Subcutaneous abdominal adipose tissue (tissue), 5 donors: ENCODE measurements around the gene UACA.
"Not testable (repeated sequence)": the region's sequence is repeated elsewhere in the genome, so short reads cannot be mapped to it uniquely, and the experiment has no call there.

Source experiments
- H3K27ac ChIP-seq: one replicate; pipeline ENCODE4 v1.7.0; 2013; ENCODE audit warnings: low read depth, mild to moderate bottlenecking, inconsistent platforms, low read length, moderate library complexity
- H3K27me3 ChIP-seq, 5 donors: one replicate each; pipeline ENCODE4 v1.7.0; 2013; ENCODE audit warnings: low read length in 5 of 5, inconsistent platforms in 1 of 5; ENCODE audit not compliant: control insufficient read depth in 5 of 5, insufficient read depth in 4 of 5
- H3K36me3 ChIP-seq, 5 donors: one replicate each; pipeline ENCODE4 v1.7.0; 2013; ENCODE audit warnings: low read length in 5 of 5; ENCODE audit not compliant: control insufficient read depth in 5 of 5, insufficient read depth in 5 of 5
- H3K4me1 ChIP-seq, 5 donors: one replicate each; pipeline ENCODE4 v1.7.0; 2013; ENCODE audit warnings: low read length in 5 of 5, mild to moderate bottlenecking in 3 of 5, moderate library complexity in 1 of 5; ENCODE audit not compliant: control insufficient read depth in 5 of 5, insufficient read depth in 5 of 5
- H3K4me3 ChIP-seq, 5 donors: one replicate each; pipeline ENCODE4 v1.7.0; 2013; ENCODE audit warnings: low read length in 5 of 5, low read depth in 1 of 5
- H3K9ac ChIP-seq, 5 donors: one replicate each; pipeline ENCODE4 v1.7.0; 2013; ENCODE audit warnings: low read length in 5 of 5, mild to moderate bottlenecking in 4 of 5, moderate library complexity in 3 of 5
- H3K9me3 ChIP-seq, 5 donors: one replicate each; pipeline ENCODE4 v1.7.0; 2013; ENCODE audit warnings: low read length in 5 of 5; ENCODE audit not compliant: control insufficient read depth in 5 of 5
- donor health status: healthy.
- donor health status: healthy.
- donor health status: healthy.
- donor health status: healthy.
- donor health status: healthy.

Gene UACA

GRCh38 chr15:70617076-70617910, 146.1 kb downstream of the UACA start:
- H3K36me3 ChIP-seq = no peaks in the 10 kb centered on the region
- peaks cover 0 to 3% (median 0%) of the 10 kb centered on the region in 5 donors for H3K9me3 ChIP-seq
- H3K27ac ChIP-seq = no peak overlapping the region
- H3K4me1 ChIP-seq = no peaks in the 10 kb centered on the region
- no peak overlapping the region for H3K4me3 ChIP-seq
- peaks cover 0 to 2% (median 0%) of the 10 kb centered on the region in 5 donors for H3K27me3 ChIP-seq
- no peak overlapping the region for H3K9ac ChIP-seq

- not testable (repeated sequence) for H3K27ac ChIP-seq, H3K4me1 ChIP-seq, H3K9me3 ChIP-seq, H3K36me3 ChIP-seq, H3K4me3 ChIP-seq, H3K27me3 ChIP-seq, H3K9ac ChIP-seq
Measured at GRCh38 chr15:70616311-70616756, 147.0 kb downstream of the UACA start.

GRCh38 chr15:70615435-70616310, 147.7 kb downstream of the UACA start:
- no peaks in the 10 kb centered on the region for H3K4me1 ChIP-seq
- H3K36me3 ChIP-seq = no peaks in the 10 kb centered on the region
- no peak overlapping the region for H3K9ac ChIP-seq
- H3K4me3 ChIP-seq = no peak overlapping the region
- peaks cover 0 to 2% (median 0%) of the 10 kb centered on the region in 5 donors for H3K27me3 ChIP-seq
- no peaks in the 10 kb centered on the region for H3K9me3 ChIP-seq
- no peak overlapping the region for H3K27ac ChIP-seq

- Histone ChIP-seq H3K9me3 (no peaks in the 10 kb centered on the region), H3K9ac (no peak overlapping the region), H3K4me3 (no peak overlapping the region), H3K27me3 (peaks cover 0 to 2% (median 0%) of the 10 kb centered on the region in 5 donors), H3K27ac (no peak overlapping the region), H3K4me1 (no peaks in the 10 kb centered on the region), H3K36me3 (no peaks in the 10 kb centered on the region)
Measured at GRCh38 chr15:70614221-70614620, 149.1 kb downstream of the UACA start.

GRCh38 chr15:70613271-70613670, 150.1 kb downstream of the UACA start:
- Histone ChIP-seq H3K36me3 (no peaks in the 10 kb centered on the region), H3K4me3 (no peak overlapping the region), H3K4me1 (peaks cover 0 to under 1% (median 0%) of the 10 kb centered on the region in 5 donors), H3K27me3 (peaks cover 0 to 2% (median 0%) of the 10 kb centered on the region in 5 donors), H3K9ac (no peak overlapping the region), H3K9me3 (no peaks in the 10 kb centered on the region), H3K27ac (no peak overlapping the region)

GRCh38 chr15:70611286-70611685, 152.1 kb downstream of the UACA start:
- Histone ChIP-seq H3K4me3 (no peak overlapping the region), H3K9me3 (no peaks in the 10 kb centered on the region), H3K9ac (no peak overlapping the region), H3K27ac (no peak overlapping the region), H3K27me3 (no peaks in the 10 kb centered on the region), H3K36me3 (no peaks in the 10 kb centered on the region), H3K4me1 (peaks cover 0 to 9% (median under 1%) of the 10 kb centered on the region in 5 donors)

GRCh38 chr15:70610541-70610940, 152.8 kb downstream of the UACA start:
- no peak overlapping the region for H3K4me3 ChIP-seq
- no peak overlapping the region for H3K9ac ChIP-seq

GRCh38 chr15:70609889-70610288, 153.5 kb downstream of the UACA start:
- Histone ChIP-seq H3K27me3 (no peaks in the 10 kb centered on the region), H3K4me1 (peaks cover 9 to 23% (median 14%) of the 10 kb centered on the region in 5 donors), H3K9me3 (no peaks in the 10 kb centered on the region), H3K4me3 (no peak overlapping the region), H3K27ac (no peak overlapping the region), H3K36me3 (no peaks in the 10 kb centered on the region), H3K9ac (no peak overlapping the region)

More at GRCh38 chr15:70610541-70610940, 152.8 kb downstream of the UACA start:
- H3K4me1 ChIP-seq = peaks cover 7 to 16% (median 8%) of the 10 kb centered on the region in 5 donors
- H3K27ac ChIP-seq = no peak overlapping the region
- H3K36me3 ChIP-seq = no peaks in the 10 kb centered on the region
- no peaks in the 10 kb centered on the region for H3K27me3 ChIP-seq
- no peaks in the 10 kb centered on the region for H3K9me3 ChIP-seq

- no peak overlapping the region for H3K4me3 ChIP-seq
- H3K27me3 ChIP-seq = no peaks in the 10 kb centered on the region
- peaks cover 9 to 28% (median 24%) of the 10 kb centered on the region in 5 donors for H3K4me1 ChIP-seq
- no peak overlapping the region for H3K27ac ChIP-seq
- no peaks in the 10 kb centered on the region for H3K36me3 ChIP-seq
- H3K9me3 ChIP-seq = no peaks in the 10 kb centered on the region
- H3K9ac ChIP-seq = no peak overlapping the region
Measured at GRCh38 chr15:70608144-70608543, 155.2 kb downstream of the UACA start.
